GM18867 (cell line): Measurements from ENCODE around the gene FLVCR1.
"Not testable (repeated sequence)": the region's sequence is repeated elsewhere in the genome, so short reads cannot be mapped to it uniquely, and the experiment has no call there.

ENCODE experiments used
- ATAC-seq: cut with Tn5 transposase; IDR thresholded peaks from one replicate; pipeline ENCODE4 v1.9.1; 2021; ENCODE audit warnings: mild to moderate bottlenecking, moderate library complexity; ENCODE audit not compliant: unreplicated experiment

The FLVCR1 gene

DNA sequence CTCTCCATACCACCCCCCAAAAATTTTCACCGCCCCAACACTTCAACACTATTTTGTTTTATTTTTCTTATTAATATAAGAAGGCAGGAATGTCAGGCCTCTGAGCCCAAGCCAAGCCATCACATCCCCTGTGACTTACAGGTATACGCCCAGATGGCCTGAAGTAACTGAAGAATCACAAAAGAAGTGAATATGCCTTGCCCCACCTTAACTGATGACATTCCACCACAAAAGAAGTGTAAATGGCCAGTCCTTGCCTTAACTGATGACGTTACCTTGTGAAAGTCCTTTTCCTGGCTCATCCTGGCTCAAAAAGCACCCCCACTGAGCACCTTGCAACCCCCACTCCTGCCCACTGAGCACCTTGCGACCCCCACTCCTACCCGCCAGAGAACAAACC is 56.0 kb downstream of the FLVCR1 start:
- not testable (repeated sequence) for ATAC-seq

DNA sequence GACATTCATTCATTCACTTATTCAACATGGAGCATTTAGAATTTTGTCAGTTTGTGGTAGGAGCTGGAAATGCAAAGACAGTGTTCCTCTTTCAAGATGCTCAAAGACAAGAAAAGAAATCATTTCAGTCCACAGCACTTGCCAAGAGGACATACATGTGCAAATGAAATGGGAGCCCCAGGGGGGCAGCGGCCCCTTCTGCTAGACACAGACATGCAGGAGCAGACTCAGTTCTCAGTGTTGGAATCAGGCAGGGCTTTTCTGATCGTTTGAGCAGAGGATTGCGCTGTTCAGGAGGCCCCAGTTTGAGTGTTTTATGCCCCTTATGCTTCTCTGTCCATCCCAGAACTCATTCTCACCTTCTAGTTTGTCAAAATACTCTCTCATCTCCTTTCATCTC is 56.7 kb downstream of the FLVCR1 start:
- no peak for ATAC-seq

DNA sequence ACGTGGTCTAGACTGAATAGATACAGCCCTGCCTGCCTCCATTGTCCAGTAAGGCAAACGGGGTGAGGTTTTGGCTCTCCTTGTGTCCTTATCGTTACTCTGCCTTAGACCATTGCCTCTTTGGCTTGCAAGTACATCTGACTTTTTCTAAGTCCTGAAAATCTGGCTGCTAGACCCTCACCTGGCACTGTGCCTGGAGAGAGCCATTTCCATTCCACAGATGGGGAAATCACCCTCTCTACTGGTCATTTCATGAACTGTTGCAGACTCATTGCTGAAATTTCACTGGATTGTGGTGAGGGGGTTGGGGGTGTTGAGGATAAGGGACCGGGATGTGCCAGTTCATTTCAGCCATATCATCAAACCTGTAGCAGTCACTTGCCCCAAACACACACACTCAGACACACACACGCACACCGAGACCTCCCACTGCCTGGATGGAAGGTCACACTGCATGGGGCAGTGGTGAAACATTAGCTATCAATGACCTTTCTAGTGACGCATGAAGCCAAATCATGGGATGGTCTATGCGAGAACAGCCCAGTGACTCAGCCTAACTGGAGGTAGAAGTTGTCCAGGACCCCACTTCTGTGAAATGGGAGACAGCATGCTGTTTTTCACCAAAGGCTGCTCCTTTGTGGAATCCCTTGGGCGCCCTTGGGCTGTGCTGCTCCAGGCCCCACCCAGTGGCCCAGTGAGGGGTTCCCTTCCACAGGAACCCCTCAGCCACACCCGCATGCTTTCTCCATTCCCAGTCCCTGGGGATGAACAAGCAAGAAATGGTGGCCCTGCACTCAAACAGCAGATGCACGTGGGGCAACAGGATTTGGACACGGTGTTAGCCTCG is 57.4 kb downstream of the FLVCR1 start:
- ATAC-seq = no peak

DNA sequence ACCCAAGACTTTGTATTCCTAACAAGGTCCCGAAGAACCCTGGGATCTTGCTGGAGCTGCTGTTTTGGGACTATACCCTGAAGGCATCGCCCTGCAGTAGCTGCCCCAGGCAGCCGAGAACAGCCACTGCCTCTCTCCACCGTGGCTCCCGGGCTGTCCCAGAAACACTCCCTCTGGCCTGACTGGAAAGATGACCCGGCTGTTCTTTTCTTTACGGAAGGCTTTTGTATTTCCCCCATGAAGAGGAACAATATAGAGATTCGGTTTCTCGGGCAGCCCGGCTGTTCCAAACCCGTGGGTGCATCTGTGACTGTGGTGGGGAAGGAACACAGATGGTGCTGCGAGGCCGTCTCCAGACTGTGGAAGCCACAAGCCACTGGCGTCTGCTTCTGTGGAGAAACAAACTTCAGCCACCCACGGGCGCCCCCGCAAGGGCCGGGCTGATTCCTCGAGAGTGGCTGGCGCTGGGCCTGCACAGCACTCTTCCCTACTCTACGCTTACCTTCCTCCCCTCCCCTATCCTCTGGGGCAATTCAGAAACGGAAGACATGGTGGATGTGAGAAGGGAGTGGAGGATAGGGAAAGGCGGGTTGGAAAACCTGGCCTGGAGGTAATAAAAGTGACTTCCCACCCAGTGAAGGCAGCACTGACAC is 58.5 kb downstream of the FLVCR1 start:
- ATAC-seq = no peak

DNA sequence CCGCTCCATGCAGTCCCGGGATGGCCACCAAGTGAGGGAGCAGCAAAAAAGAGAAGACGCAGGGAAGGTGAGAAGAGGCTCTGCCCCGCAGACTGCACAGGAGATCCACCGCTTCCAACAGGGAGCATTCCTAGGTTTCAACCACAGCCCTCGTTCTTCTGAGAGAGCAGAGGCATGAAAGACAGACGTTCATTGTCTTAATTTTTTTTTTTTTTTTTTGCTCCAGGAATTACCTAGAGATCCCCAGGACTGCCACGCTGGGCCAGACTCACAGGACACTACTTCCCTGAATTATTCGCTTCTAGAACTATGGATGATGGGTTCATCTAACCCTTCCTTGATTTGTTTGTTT is 59.0 kb downstream of the FLVCR1 start:
- ATAC-seq = no peak

DNA sequence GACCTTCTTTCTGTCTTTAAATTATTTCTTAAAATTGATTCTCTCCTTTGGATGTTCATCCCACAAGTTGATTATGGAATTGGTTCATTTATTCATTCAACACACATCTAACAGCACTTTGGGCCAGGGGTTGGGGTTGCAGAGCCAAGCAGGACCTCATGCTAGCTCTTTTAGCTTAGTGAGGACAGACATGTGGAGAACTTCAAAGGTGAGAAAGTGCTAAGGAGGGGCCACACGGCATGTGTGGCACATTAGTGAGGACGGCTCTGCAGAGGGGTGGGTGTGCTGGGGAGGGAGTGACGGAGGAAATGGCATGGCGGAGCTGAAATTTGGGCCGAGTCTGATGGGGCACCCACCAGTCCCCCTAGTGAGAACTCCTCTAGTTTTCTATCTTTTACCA is 59.8 kb downstream of the FLVCR1 start:
- no peak for ATAC-seq

DNA sequence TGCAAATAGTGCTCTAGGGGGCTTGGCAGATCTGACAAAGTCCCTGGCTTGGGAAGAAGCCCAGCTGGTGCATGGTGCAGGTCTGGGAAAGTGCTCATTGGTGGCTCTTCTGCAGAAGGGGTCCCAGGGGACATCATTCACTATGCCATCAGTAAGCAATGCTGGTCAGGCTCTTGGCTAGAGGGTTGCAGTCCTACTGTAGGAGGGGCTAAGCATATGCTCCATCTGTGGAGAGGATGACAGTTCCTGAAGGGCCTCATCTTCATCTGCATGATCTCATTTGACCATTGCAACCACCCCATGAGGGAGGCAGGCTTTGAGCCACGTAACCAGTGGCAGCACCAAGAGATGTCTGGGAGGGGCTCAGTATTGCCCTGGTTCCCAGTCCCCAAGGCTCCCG is 60.7 kb downstream of the FLVCR1 start:
- ATAC-seq = no peak

DNA sequence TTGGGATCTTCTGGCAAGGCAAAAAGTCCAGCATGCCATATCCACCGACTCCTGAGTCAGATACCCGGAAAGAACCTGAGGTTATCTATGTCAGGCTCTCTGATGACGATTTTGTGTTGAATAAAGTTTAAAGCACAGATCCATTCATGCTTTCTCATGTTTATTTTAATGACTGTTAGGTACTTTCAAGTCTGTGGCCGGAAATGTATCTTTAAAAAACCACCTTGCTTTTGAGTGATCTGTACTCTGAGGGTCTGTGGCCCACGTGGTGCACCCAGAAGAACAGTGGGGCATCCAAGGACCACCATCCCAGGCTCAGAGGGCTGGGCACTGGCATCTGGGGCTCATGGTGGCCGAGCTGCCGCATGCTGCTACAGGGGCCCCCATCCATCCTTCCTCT is 62.2 kb downstream of the FLVCR1 start:
- peak; percentile 56 for ATAC-seq

DNA sequence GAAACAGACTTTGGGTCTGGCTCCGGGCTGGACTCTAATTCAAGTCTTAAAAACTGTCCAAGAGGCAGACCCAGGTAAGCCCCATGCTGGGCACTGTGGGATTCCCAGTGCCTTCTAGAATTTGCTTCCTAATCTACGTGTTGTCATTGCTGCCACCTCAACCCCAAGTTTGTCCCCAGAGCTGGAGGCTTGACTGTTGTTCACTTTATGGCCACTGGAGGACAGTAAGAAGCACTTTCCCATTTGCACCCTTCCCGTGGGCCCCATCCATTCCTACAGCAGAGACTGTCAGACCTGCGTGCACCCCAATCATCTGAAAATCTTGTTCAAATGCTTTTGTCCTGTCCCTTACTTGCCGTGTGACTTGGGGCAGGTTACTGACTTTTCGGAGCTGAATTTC is 62.8 kb downstream of the FLVCR1 start:
- no peak for ATAC-seq

DNA sequence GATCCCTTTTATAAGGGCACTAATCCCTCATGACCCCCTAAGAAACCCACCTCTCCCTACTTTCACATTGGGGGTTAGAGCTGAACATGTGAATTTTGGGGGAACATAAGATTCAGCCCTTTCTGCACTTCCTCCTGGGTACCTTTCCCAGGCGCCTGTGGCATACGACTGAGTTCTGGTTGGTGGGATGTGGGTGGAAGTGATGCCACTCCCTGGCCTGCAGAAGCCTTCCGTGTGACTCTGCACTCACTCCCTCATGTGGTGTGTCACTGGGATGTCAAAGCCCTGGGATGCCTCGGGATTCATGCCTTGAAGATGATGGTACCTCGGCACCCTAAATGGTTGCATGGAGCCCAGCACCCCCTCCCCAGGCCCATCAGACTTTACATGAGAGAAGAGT is 63.9 kb downstream of the FLVCR1 start:
- ATAC-seq = no peak

DNA sequence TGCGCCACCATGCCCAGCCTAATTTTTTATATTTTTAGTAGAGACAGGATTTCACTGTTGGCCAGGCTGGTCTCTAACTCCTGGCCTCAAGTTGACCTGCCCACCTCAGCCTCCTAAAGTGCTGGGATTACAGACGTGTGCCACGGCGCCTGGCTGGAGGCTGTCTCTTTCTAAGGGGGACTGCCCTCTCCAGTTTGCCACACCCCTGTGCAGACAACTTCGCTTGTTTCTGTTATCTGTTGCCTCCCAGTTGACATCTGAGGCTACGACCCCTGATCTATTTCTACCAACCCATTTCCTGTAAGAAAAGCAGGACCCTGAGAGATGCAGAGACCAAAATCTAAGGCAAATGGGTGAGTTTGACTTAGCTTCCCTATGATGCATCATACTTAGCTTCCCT is 68.3 kb downstream of the FLVCR1 start:
- ATAC-seq = no peak

DNA sequence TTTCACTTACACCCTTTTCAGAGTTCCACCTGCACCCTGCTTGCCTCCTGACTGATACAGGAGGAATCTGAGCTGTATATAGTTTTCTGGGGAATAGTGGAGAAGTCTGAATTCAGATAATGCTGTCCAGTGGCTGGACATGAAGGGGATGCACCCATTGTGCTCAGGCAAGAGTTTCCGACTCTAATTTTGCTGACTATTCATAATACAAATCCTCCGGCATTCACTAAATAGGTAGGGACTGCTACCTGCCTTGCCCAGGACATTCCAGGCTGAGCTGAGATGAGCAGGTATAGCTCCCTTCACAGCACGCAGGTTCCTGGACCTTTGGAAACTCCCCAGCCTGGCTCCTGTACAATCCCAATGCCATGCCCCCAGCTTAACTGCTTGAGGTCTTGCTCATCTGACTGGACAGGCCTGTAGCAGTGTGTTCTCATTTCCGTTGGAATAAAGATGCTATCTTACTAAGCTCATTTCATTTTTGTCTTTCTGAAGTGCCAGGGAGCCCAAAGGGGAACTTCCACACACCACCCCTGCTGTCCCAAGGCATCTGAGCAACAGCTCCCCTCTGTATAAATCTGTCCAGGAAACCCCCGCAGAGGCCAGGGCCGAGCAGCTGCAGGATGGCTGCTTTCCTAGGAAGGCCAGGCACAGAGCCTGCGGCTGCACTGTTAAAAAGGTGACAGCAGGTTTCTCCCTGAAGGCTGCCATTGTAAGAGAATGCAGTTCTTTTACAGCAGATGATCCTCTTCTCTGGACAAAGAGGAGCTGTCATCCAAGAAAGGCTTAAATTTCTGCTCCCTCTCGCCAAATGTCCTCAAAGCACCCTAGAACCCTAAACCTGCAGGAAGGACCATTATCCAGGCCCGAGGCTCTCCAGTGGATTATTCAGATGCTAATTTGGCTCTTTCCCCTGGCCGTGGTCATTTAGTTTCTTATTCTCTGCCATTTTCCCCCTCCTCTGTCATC is 70.5 kb downstream of the FLVCR1 start:
- peak; percentile 58 for ATAC-seq

DNA sequence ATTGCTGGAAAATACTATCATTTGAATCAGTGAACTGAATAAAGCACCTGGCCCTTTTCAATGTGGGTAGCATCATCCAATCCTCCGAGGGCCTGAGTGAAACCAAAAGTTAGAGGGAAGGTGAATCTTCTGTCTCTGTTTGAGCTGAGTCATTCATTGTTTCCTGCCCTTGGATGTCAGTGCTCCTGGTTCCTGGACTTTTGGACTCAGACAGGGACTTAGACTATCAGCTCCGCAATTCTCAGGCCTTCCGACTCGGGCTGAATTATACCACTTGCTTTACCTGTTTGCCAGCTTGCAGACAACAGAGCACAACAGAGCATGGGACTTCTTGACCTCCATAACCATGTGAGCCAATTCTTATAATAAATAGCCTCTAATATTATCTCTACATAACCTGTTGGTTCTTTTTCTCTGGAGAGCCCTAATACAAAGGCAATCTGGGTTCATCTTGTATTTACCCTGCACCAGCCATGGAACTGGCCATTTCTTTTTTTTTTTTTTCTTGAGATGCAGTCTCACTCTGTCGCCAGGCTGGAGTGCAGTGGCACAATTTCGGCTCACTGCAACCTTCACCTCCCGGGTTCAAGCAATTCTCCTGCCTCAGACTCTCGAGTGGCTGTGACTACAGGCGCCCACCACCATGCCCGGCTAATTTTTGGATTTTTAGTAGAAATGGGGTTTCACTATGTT is 73.1 kb downstream of the FLVCR1 start:
- ATAC-seq = no peak

DNA sequence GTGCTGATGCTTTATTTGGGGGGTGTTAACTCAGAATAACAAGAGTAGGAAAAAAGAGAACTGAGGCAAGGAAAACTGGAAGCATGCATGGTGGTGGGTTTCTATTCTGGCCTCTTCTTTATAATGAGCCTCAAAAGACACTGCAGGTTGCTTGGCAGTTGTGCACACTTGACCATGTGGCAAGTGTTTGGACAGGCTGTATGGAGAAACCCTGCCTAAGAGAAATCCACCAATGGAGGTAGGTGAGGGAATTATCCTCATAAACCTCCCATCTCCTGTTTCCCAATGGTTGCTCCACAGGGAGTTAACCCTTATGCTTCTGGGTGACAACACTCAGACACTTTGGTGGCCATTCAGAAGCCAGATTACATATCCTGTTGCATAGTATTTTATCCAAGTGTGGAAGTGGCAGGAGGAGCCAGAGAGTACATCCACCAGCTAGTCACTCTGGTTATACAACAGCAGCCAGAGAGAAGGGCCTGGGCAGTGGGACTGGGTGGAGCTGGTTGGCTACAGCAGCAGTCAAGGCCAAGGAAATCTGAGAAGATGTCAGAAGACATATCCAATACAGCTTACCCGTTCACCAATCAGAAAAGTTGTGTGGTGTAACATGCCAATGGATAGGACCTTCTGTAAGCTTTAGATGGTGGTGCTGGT is 75.9 kb downstream of the FLVCR1 start:
- no peak for ATAC-seq

DNA sequence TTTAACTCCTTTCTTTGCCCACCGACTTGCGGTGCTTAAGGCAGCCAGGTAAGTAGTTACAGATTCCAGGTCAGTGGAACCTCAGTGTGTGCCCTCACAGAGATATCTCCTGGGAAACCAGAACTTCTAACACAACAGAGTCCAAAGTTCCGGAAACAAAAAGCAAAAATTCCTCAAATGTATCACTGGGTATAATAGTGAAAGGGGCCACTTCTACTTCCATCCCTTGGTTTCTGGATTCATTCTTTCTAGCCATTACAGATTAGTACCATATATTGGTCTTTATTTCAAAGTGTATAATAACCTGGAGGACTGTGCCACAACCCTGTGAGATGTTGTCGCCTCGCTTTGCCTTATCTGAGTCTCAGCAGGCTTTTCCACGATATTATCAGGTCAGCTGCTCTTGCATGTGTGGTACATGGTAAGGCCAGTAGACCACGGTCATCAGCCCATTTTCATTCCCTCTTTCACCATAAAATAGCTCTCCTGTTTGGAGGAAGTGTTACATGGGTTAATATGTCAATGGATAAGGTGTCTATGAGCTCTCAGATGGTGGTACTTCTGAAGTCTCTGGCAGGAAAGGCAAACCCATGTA is 77.4 kb downstream of the FLVCR1 start:
- no peak for ATAC-seq

DNA sequence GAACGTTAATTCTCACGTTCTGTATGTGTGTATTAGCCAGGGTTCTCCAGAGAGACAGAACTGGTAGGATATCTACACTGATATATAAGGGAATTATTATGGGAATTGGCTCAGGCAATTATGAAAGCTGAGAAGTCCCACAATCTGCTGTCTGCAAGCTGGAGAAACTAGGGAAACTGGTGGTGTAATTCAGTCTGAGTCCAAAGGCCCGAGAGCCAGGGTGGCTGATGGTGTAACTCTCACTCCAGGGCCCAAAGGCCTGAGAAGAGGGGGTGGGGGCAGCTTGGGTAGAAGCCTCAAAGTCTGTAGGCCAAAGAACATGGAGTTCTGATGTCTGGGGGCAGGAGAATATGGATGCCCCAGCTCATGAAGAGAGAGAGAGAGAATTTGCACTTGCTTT is 79.0 kb downstream of the FLVCR1 start:
- no peak for ATAC-seq

DNA sequence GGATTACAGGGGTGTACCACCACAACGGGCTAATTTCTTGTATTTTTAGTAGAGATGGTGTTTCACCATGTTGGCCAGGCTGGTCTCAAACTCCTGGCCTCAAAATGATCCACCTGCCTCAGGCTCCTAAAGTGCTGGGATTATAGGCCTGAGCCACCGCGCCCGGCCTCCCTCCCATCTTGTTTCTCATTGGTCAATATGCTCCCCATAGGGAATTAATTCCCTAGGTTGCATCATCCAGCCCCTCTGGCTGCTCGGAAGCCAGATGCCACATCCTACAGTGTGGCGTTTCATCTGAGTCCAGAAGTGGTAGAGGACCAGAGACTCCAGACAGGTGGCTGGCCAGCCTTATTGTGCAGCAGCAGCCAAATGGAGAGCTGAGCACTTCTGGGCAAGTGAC is 80.8 kb downstream of the FLVCR1 start:
- no peak for ATAC-seq

DNA sequence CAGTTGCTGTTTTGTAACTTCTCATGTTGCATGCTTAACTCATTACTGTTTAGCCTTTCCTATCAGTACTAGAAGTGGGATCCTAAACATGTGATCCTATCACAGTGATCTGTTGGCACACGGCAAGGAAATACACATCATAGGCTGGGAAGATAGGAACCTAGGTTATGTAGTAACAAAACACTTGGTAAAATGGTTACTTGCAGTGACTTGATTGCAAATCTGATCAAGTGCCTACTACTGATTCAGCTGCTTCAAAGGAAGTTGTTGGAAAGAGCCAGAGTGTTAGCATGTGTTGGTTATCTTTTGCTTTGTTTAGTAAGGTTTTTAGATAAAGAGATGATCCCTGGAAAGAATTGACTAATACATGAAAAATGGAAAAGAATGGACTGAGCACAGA is 83.4 kb downstream of the FLVCR1 start:
- no peak for ATAC-seq

DNA sequence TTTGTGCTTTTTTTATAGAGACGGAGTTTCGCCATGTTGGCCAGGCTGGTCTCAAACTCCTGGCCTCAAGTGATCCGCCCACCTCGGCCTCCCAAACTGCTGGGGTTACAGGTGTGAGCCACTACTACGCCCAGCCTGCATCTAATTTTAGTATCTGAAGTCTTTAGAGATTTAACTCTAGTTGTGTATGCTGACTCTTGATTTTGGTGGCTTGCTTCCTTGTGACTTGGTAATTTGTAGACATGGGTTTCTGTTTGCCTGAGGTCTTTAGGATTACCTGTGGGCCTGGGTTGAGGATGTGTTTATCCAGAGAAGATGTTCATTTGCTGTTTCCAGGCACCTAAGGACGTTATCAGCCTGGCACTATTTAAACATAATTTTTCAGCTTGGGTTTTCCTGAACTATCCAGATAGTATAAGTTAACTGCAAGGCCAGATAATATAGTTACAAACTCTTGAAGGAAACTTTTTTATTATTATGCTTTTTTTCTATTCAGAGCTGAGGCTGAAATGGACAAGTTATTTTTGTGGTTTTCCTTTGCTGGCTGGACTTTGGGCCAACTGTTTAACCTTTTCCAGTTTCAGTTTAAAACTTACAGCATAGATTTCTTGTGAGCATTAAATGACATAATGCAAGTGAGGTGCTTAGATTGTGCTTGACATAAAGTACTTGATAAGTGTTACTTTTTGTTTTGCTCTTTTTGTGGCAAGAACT is 84.8 kb downstream of the FLVCR1 start:
- ATAC-seq = no peak

DNA sequence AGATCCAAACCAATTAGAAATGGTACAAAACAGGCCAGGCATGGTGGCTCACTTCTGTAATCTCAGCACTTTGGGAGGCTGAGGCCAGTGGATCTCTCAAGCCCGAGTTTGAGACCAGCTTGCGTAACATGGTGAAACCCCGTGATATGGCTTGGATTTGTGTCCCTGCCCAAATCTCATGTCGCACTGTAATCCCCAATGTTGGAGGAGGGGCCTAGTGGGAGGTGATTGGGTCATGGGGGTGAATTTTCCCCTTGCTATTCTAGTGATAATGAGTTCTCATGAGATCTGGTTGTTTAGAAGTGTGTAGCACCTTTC is 85.3 kb downstream of the FLVCR1 start:
- ATAC-seq = no peak
